PC-9 (cell line): Measurements from ENCODE around the gene NTS. TPM values are rescaled to one million over a fixed set of nuclear protein-coding genes. Genes with fewer than 3 reads are reported as not detected.

ENCODE experiments used
- BruUV-seq: library from RNA; stranded (reverse); fragments of 400-500 nt; replicated peaks from 2 replicates; lab custom pipeline; 2021; lab: Mats Ljungman, UMichigan
- CTCF ChIA-PET: fragments of 300-600 bp; sonication (Branson Sonifier 250); formaldehyde crosslinking; loops from one replicate; lab custom pipeline; 2022; ENCODE audit warnings: antibody characterized with exemption; lab: Charles Lee
- POLR2A ChIA-PET: fragments of 300-600 bp; sonication (Branson Sonifier 250); formaldehyde crosslinking; loops from one replicate; lab custom pipeline; 2022; ENCODE audit warnings: antibody characterized with exemption; ENCODE audit not compliant: unreplicated experiment; lab: Charles Lee
- DNase-seq, 2 experiments: peaks; one replicate each; pipeline versions ENCODE4 v3.0.0 to v3.0.0-alpha.2; 2015 to 2022; ENCODE audit warnings: mixed read lengths in 1 of 2
- H2AFZ ChIP-seq: fragments of 200-600 bp; sonication (generic); 2 replicates; pipeline ENCODE4 v1.8.1; 2017; ENCODE audit warnings: antibody characterized with exemption
- H3F3A ChIP-seq: fragments of 200-600 bp; sonication (generic); 2 replicates; pipeline ENCODE4 v1.8.1; 2017; ENCODE audit warnings: antibody characterized with exemption, mild to moderate bottlenecking, low read depth; ENCODE audit not compliant: insufficient read depth
- H3K27ac ChIP-seq: fragments of 200-600 bp; sonication (generic); 2 replicates; pipeline ENCODE4 v1.6.1; 2016; ENCODE audit warnings: mixed run types
- H3K27me3 ChIP-seq: fragments of 200-600 bp; sonication (generic); 2 replicates; pipeline ENCODE4 v1.6.1; 2016; ENCODE audit warnings: low read depth, mixed run types; ENCODE audit not compliant: insufficient read depth
- H3K36me3 ChIP-seq: fragments of 200-600 bp; sonication (generic); 2 replicates; pipeline ENCODE4 v1.6.1; 2016; ENCODE audit warnings: low read depth, mixed run types
- H3K4me1 ChIP-seq: fragments of 200-600 bp; sonication (generic); replicated peaks from 2 replicates; pipeline ENCODE4 v1.6.1; 2016; ENCODE audit warnings: mixed run types; ENCODE audit not compliant: insufficient read depth
- H3K4me2 ChIP-seq: fragments of 200-600 bp; sonication (generic); 2 replicates; pipeline ENCODE4 v1.6.1; 2017; ENCODE audit warnings: mixed run types
- H3K4me3 ChIP-seq: fragments of 200-600 bp; sonication (generic); 2 replicates; pipeline ENCODE4 v1.6.1; 2016; ENCODE audit warnings: mixed run types
- H3K79me2 ChIP-seq: fragments of 200-600 bp; sonication (generic); 2 replicates; pipeline ENCODE4 v1.6.1; 2017; ENCODE audit warnings: low read depth, mixed run types
- H3K9me2 ChIP-seq: fragments of 200-600 bp; sonication (generic); 2 replicates; pipeline ENCODE4 v1.8.1; 2017; ENCODE audit warnings: mild to moderate bottlenecking; ENCODE audit not compliant: insufficient read depth
- H3K9me3 ChIP-seq: fragments of 200-600 bp; sonication (generic); 2 replicates; pipeline ENCODE4 v1.8.1; 2016; ENCODE audit warnings: low read depth; ENCODE audit not compliant: insufficient read depth
- H4K20me1 ChIP-seq: fragments of 200-600 bp; sonication (generic); 2 replicates; pipeline ENCODE4 v1.8.1; 2017; ENCODE audit not compliant: insufficient read depth
- EZH2 ChIP-seq: fragments of 200-600 bp; sonication (generic); IDR thresholded peaks from 2 replicates; pipeline ENCODE4 v1.8.0; 2017; ENCODE audit warnings: antibody characterized with exemption, low read depth
- intact Hi-C: fragments of 100-400 bp; cut with micrococcal nuclease; formaldehyde crosslinking; loops from one replicate; pipeline ENCODE4 v1.10.0; 2022; ENCODE audit not compliant: unreplicated experiment
- total RNA-seq: library from RNA; stranded (reverse); gene quantifications from 2 replicates; pipeline ENCODE4 v1.2.3, GENCODE V29; 2021
- TF ChIP-seq, protein P1 (sequence below): fragments of 200-600 bp; sonication (generic); conservative IDR thresholded peaks from 2 replicates; pipeline ENCODE4 v1.6.1; 2017; ENCODE audit warnings: mixed run types, antibody characterized with exemption, mild to moderate bottlenecking, moderate library complexity

NTS gene
- total RNA-seq, 1 experiment from 2014 or later = not detected

DNA sequence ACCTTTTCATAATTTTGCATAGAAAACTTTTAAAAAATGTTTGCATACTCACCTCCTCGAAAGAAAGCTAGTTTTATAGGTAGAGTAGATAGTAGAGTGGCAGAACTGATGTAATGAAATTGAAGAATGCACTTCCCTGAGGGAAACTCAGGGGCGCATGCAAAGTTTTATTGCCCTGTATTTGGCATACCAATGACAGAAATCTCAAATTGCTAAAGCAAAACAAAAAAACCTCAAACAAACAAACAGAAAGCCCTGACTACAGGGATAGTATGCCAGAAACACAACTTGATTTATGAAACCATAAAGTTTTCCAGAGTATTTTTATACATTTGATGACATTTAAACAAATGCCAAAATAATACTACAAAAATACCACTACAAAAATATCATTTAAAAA, 39.7 kb upstream of the NTS start:
- H3K9me3 ChIP-seq = no peaks in the 10 kb centered on the region; the same call in 1 of the 2 replicates
- H3K27ac ChIP-seq = no peak overlapping the region
- CTCF ChIA-PET = no interaction called here
- intact Hi-C loops = no loop called here
- no peaks in the 10 kb centered on the region for H3F3A ChIP-seq
- H3K4me2 ChIP-seq = no peak overlapping the region
- DNase-seq = no peak
- no peaks in the 10 kb centered on the region for H3K27me3 ChIP-seq
- H3K4me3 ChIP-seq = no peak overlapping the region
- no peaks in the 10 kb centered on the region for H3K36me3 ChIP-seq
- no peak overlapping the region for H2AFZ ChIP-seq
- H3K9me2 ChIP-seq = no peaks in the 10 kb centered on the region
- TF ChIP-seq EZH2 = no peak
- TF ChIP-seq, protein P1, sequence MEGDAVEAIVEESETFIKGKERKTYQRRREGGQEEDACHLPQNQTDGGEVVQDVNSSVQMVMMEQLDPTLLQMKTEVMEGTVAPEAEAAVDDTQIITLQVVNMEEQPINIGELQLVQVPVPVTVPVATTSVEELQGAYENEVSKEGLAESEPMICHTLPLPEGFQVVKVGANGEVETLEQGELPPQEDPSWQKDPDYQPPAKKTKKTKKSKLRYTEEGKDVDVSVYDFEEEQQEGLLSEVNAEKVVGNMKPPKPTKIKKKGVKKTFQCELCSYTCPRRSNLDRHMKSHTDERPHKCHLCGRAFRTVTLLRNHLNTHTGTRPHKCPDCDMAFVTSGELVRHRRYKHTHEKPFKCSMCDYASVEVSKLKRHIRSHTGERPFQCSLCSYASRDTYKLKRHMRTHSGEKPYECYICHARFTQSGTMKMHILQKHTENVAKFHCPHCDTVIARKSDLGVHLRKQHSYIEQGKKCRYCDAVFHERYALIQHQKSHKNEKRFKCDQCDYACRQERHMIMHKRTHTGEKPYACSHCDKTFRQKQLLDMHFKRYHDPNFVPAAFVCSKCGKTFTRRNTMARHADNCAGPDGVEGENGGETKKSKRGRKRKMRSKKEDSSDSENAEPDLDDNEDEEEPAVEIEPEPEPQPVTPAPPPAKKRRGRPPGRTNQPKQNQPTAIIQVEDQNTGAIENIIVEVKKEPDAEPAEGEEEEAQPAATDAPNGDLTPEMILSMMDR = no peak
- H4K20me1 ChIP-seq = no peaks in the 10 kb centered on the region
- BruUV-seq = no TSS peak
- H3K4me1 ChIP-seq = no peaks in the 10 kb centered on the region
- POLR2A ChIA-PET = no interaction called here
- no peaks in the 10 kb centered on the region for H3K79me2 ChIP-seq

DNA sequence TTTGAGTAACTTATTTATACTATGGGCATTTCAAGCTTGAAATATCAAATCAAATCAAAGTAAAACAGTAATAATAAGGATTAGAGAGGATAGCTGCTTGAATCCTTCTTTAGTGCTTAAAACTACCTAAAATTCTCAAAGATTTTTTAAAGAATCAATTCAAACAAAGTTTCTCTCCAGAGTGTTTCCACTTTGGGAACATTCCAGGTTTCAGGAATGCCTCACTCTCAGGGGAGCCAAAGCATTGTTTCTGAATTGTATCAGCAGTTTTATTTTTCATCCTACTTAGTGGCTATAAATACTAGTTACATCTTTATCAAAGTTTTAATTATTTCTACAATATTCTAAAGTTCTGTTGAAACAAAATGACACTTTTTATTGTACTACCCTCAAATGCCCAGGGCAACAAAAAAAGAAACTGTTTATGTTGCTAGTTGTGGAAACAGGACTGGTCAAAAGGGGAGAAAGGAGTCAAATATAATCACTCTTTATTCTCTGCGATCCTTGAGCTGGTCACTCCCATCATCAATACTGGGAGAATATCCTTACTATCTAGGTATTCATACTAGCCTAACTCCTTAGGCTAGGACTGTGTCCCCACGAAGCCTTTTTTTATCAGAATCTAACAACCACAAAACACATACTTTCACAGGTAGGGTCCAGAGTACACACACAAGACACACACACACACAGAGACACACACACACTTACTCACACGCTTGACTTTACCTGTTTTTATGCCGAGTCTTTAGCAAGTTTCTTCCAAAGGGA, 38.5 kb upstream of the NTS start:
- Histone ChIP-seq H3F3A (no peaks in the 10 kb centered on the region), H3K27me3 (no peaks in the 10 kb centered on the region), H3K27ac (no peak overlapping the region), H4K20me1 (no peaks in the 10 kb centered on the region), H3K79me2 (no peaks in the 10 kb centered on the region), H2AFZ (peak overlapping the region; percentile 63; the same call in 1 of the 2 replicates), H3K36me3 (no peaks in the 10 kb centered on the region), H3K4me1 (no peaks in the 10 kb centered on the region), H3K4me2 (peak overlapping the region; percentile 13; the same call in 1 of the 2 replicates), H3K9me3 (no peaks in the 10 kb centered on the region), H3K4me3 (no peak overlapping the region), H3K9me2 (no peaks in the 10 kb centered on the region)
- no TSS peak for BruUV-seq
- no peak for TF ChIP-seq EZH2
- TF ChIP-seq, protein P1 = no peak
- no peak for DNase-seq
- CTCF ChIA-PET = interaction anchor here (0.6 kb wide), 1 partner anchor 368 kb away, joined by 3 read pairs; no protein-coding TSS in a partner anchor
- POLR2A ChIA-PET = interaction anchor here (0.6 to 0.7 kb wide), 4 partner anchors 31 to 265 kb away, joined by 3 to 11 read pairs (median 6); no protein-coding TSS in a partner anchor
- intact Hi-C loops = no loop called here

DNA sequence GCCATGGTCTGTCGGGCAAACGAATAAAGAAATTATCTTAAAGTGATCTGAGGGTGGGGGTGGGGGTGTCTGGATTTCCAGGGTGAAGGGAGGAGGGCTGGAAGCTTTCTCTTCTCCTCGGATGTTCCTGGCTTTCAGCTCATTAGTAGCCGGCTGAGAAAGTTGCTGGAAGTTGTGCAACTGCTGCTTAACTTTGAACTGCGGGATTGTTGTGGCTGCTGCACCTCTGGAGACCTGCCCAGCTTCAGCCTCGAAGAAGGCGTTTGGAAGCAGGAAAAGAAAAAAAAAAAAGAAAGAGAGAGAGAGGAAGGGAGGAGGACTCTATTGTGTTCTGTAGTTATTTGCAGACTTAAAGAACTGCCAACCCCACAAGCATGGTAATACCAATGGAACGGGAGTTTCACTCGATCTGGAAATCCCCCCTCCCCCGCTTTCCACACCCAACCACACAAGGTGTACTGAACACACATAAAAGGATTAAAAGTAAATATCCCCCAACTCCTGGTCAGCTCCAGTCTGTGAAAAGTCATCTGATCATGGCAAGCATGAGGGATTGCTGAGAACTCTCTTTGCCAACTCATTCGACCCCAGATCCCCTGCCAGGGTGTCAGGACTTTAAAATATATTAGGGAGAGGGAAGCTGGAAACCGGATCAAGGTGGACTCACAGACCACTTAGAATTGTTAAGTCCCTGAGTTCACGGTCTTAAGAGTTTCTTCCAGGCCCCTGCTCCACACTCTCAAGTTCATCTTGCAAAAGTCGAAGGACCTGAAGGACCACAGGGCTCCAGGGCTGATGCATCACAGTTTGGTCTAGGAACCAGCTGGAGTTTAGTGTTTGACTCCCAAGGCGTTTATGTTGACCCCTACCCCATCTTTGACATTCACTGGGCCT, 37.7 kb upstream of the NTS start, which contains the start of gene RASSF9:
RASSF9 (minus strand) TSS at position 213 of the 894 bp plus-strand sequence; CDS start at position 5, 208 bp downstream.
- Histone ChIP-seq H2AFZ (peak within 1 kb of the TSS; percentile 63; the same call in 1 of the 2 replicates), H3K9me2 (no peaks in the 10 kb centered on the region), H3K4me2 (peak within 1 kb of the TSS; percentile 13; the same call in 1 of the 2 replicates), H3K9me3 (no peaks in the 10 kb centered on the region), H3K79me2 (no peaks in the 10 kb centered on the region), H3K4me3 (no peak within 1 kb of the TSS), H3K27me3 (no peaks in the 10 kb centered on the region), H3K27ac (no peak within 1 kb of the TSS), H3F3A (no peaks in the 10 kb centered on the region), H4K20me1 (no peaks in the 10 kb centered on the region), H3K36me3 (no peaks in the 10 kb centered on the region), H3K4me1 (no peaks in the 10 kb centered on the region)
- intact Hi-C loops = no loop called here
- peak in 1 of 2 experiments; percentile 59 for DNase-seq
- BruUV-seq = no TSS peak
- no peak for TF ChIP-seq EZH2
- TF ChIP-seq, protein P1 = no peak
- ChIA-PET CTCF (interaction anchor here (0.6 kb wide), 1 partner anchor 369 kb away, joined by 3 read pairs; no protein-coding TSS in a partner anchor), POLR2A (interaction anchor here (0.7 kb wide), 2 partner anchors 30 to 33 kb away, joined by 7 to 11 read pairs; no protein-coding TSS in a partner anchor)
